ENCODE results near the gene GPR15LG. TPM values are rescaled to one million over a fixed set of nuclear protein-coding genes. Genes with fewer than 3 reads are reported as not detected.
"Not testable (repeated sequence)": the region's sequence is repeated elsewhere in the genome, so short reads cannot be mapped to it uniquely, and the experiment has no call there.

GPR15LG gene
- total RNA-seq, 1 experiment from 2014 or later = not detected

GRCh38 chr10:84179059-84179710 lies 5.6 kb downstream of the GPR15LG start:
- CTCF ChIA-PET = no interaction called here
- no peak for TF ChIP-seq CTCF (IDR thresholded peaks at IDR 0.05; ENCODE audit: insufficient read depth in 1 of 2, low read depth in 1 of 2, low read length in 1 of 2, severe bottlenecking in 1 of 2, unreplicated experiment in 1 of 2)

GRCh38 chr10:84180386-84180785 lies 6.8 kb downstream of the GPR15LG start:
- CTCF ChIA-PET; H3K36me3 Mint-ChIP-seq (ENCODE audit: insufficient read depth, unreplicated experiment); DNase-seq; H3K27me3 ChIP-seq (replicated peaks; ENCODE audit: control insufficient read depth, insufficient read depth, low read length); POLR2A ChIA-PET; H3K9me3 Mint-ChIP-seq (ENCODE audit: unreplicated experiment); H3K27ac Mint-ChIP-seq (ENCODE audit: unreplicated experiment); H3K4me1 ChIP-seq; H3K27me3 Mint-ChIP-seq (ENCODE audit: insufficient read depth, unreplicated experiment); H3K4me3 Mint-ChIP-seq (ENCODE audit: unreplicated experiment); H3K4me3 ChIP-seq (ENCODE audit: low read depth, low read length); H3K36me3 ChIP-seq (ENCODE audit: control insufficient read depth, insufficient read depth, low read length); H3K9me3 ChIP-seq; BruUV-seq (replicated peaks); intact Hi-C loops (cut with micrococcal nuclease; ENCODE audit: unreplicated experiment); H3K4me1 Mint-ChIP-seq (ENCODE audit: low read depth, unreplicated experiment): not testable (repeated sequence)

More at GRCh38 chr10:84179059-84179710, 5.6 kb downstream of the GPR15LG start:
- Mint-ChIP-seq H3K4me1 (ENCODE audit: low read depth, unreplicated experiment) (no peaks in the 10 kb centered on the region), H3K36me3 (ENCODE audit: insufficient read depth, unreplicated experiment) (no peaks in the 10 kb centered on the region), H3K4me3 (ENCODE audit: unreplicated experiment) (no peak overlapping the region), H3K27ac (ENCODE audit: unreplicated experiment) (no peak overlapping the region), H3K9me3 (ENCODE audit: unreplicated experiment) (no peaks in the 10 kb centered on the region), H3K27me3 (ENCODE audit: insufficient read depth, unreplicated experiment) (no peaks in the 10 kb centered on the region)
- no peaks in the 10 kb centered on the region for H3K36me3 ChIP-seq (ENCODE audit: control insufficient read depth, insufficient read depth, low read length)
- H3K9me3 ChIP-seq = no peaks in the 10 kb centered on the region
- no TSS peak for BruUV-seq (replicated peaks)
- no peak for DNase-seq
- H3K4me3 ChIP-seq (ENCODE audit: low read depth, low read length) = no peak overlapping the region
- no peaks in the 10 kb centered on the region for H3K4me1 ChIP-seq
- intact Hi-C loops (cut with micrococcal nuclease; ENCODE audit: unreplicated experiment) = no loop called here
- H3K27me3 ChIP-seq (replicated peaks; ENCODE audit: control insufficient read depth, insufficient read depth, low read length) = no peaks in the 10 kb centered on the region
- POLR2A ChIA-PET = no interaction called here

GRCh38 chr10:84181631-84182030 lies 8.0 kb downstream of the GPR15LG start:
- Histone ChIP-seq H3K4me1 (no peaks in the 10 kb centered on the region), H3K9me3 (no peaks in the 10 kb centered on the region), H3K27me3 (replicated peaks; ENCODE audit: control insufficient read depth, insufficient read depth, low read length) (no peaks in the 10 kb centered on the region), H3K4me3 (ENCODE audit: low read depth, low read length) (no peak overlapping the region), H3K36me3 (ENCODE audit: control insufficient read depth, insufficient read depth, low read length) (no peaks in the 10 kb centered on the region)
- no peaks in the 10 kb centered on the region for H3K9me3 Mint-ChIP-seq (ENCODE audit: unreplicated experiment)
- POLR2A ChIA-PET = interaction anchor here (0.6 kb wide), 1 partner anchor 1811 kb away, joined by 3 read pairs; no protein-coding TSS in a partner anchor
- BruUV-seq (replicated peaks) = no TSS peak
- no peak overlapping the region for H3K4me3 Mint-ChIP-seq (ENCODE audit: unreplicated experiment)
- peaks cover 2% of the 10 kb centered on the region for H3K27me3 Mint-ChIP-seq (ENCODE audit: insufficient read depth, unreplicated experiment)
- no peaks in the 10 kb centered on the region for H3K36me3 Mint-ChIP-seq (ENCODE audit: insufficient read depth, unreplicated experiment)
- CTCF ChIA-PET = no interaction called here
- TF ChIP-seq CTCF (IDR thresholded peaks at IDR 0.05; ENCODE audit: insufficient read depth in 1 of 2, low read depth in 1 of 2, low read length in 1 of 2, severe bottlenecking in 1 of 2, unreplicated experiment in 1 of 2) = no peak
- intact Hi-C loops (cut with micrococcal nuclease; ENCODE audit: unreplicated experiment) = no loop called here
- H3K4me1 Mint-ChIP-seq (ENCODE audit: low read depth, unreplicated experiment) = no peaks in the 10 kb centered on the region
- H3K27ac Mint-ChIP-seq (ENCODE audit: unreplicated experiment) = no peak overlapping the region
- no peak for DNase-seq
